Activated gamma-delta T cell (primary cell): ENCODE measurements around the gene SLCO2A1.

Source experiments
- DNase-seq: peaks from one replicate; lab custom pipeline; 2025; lab: John Stamatoyannopoulos, UW

The SLCO2A1 gene

DNA sequence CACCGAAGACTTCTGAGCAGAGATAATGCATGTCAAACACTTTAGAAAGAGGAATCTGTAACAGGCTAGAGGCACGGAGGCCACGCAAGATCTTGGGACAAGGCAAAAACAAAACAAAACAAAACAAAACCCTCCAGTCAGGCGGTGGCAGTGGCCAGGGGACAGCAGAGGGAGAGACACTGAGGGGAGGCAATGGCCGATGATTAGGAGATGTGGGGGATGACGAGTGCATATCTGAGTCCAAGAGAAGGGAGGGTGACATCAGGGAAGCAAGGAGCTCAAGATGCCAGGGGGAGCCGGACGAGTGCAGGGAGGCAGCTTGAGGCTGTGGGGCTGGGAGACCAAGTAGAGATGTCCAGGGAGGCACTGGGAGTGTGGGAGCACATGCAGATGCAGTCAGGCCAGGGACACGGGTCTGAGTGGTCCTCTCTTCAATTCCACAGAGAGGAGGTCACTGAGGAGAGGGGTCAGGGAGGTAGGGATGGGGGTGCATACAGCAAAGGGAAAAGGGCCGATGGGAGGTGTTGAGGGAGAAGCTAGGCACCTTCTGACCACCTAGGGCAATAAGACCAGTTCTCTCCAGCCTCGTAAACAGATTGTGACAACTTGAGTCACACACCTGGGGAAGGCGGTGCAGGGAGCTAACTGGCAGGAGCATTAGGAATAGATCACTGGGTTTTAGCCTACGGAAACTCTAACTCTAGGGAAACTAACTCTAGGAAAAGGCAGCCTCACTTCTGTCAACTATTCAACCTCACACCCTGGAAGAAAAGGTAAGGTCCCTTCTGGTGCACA, 29.6 kb downstream of the SLCO2A1 start:
- no peak for DNase-seq

DNA sequence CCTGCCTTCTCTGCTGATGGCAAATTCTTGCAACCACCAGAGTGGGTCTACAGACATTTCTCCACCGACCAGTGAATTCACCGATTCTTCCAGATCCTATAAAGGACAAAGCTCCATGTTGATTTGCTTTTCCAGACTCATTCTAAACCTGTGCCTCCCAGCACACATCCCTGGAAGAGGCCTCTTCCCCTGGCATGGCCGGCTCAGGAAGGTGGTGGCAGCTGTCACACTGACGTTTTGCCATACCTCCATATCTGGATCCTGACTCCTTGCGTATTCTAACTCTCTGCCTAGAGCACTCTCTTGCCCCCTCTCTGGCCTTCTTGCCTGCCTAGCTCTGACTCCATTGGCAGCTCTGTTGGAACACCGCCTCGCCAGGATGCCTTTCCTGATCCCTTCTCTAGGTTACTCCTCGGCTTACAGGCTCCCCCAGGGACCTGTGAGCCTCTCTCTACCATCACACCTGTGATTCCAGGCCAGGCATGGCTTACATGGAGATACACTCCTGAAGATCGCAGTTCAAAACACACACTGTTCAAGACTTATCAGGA, 31.0 kb downstream of the SLCO2A1 start:
- no peak for DNase-seq

DNA sequence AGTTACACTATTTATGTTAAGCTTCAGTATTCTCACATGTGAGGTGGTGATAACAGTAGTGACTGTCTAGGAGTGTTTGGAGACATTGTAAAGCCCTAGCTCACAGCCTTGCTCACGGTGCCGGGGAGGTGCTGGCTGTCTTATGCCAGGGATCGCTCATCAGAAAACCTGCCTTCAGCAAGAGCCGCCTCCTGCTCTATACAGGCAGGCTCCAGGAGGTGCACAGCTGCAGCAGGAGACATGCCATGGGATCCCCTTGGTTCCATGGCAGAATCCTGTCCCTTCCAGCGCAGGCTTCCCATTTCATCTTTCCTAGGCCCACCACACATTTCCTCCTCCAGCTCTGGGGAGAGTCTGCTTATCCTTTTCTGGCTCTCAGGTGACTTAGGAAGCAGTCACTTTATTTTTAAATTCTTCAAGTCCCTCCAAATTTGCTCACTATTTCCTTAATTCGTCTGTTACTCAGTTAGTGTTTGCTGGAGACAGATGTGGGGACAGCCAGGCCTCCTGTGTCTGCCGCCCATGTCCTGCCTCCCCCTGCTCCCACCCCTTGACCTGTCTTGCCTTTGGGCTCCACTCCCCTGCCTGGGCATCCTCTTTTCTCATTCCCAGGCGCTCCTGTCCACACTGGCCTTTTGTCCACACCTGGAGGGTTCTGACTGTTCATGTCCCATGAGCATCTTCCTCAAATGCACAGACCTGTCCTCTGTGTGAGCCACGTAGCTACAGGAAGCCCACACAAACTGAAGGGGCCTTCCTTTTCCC, 31.7 kb downstream of the SLCO2A1 start:
- no peak for DNase-seq

DNA sequence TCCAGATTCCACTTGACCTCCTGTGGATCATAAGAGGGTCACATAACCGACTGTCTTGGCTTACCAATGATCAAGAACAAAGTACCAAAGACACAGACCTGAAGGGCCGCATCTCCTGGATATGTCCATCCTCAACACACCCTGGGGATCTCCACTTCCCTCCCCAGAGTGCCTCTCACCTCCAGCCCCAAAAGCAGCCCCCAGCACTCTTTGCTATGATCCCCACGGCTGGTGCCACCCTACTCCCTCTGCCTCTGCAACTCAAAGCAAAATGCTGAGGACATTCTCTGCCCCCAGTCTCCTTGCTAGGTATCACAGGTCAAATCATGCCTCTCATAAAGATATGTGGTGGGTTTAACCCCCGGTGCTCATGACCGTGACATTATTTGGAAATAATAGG, 32.7 kb downstream of the SLCO2A1 start:
- DNase-seq: no peak

DNA sequence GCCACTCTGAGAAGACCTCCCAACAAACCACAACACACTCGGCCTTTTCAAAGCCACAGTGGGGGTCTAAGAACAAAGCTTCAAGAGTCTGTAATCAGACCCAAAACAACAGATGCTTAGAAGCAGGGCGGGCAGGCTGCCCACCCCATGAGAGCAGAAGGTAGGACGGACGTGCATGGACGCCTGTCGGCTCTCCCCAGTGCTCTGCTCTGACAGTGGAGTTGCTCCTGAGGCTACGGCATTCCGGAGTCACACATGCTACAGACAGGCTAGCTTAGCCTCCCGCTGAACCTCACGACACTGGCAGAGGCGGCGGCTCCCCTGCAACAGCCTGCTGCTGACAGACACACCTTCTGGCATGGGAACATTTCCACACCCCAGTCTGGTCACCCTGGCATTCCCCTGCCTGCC, 33.5 kb downstream of the SLCO2A1 start:
- DNase-seq: no peak

DNA sequence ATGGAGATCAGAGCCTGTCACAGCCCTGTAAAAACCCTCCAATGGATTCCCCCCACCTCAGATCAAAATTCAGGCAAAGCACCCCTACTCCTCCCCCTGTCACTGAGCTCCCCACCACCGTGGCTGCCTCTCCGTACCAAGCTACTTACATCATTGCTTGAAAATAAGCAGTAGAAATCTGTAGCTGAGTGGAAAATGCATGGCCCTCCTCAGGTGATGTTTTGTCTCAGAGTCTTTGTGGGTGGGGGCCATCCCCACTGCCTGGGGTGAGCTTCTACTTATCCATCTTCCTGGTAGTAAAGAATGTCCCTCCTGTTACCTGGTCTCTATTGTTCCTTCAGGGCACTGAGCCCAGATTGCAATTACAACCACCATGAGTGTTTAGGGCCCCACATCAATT, 34.5 kb downstream of the SLCO2A1 start:
- DNase-seq: no peak

DNA sequence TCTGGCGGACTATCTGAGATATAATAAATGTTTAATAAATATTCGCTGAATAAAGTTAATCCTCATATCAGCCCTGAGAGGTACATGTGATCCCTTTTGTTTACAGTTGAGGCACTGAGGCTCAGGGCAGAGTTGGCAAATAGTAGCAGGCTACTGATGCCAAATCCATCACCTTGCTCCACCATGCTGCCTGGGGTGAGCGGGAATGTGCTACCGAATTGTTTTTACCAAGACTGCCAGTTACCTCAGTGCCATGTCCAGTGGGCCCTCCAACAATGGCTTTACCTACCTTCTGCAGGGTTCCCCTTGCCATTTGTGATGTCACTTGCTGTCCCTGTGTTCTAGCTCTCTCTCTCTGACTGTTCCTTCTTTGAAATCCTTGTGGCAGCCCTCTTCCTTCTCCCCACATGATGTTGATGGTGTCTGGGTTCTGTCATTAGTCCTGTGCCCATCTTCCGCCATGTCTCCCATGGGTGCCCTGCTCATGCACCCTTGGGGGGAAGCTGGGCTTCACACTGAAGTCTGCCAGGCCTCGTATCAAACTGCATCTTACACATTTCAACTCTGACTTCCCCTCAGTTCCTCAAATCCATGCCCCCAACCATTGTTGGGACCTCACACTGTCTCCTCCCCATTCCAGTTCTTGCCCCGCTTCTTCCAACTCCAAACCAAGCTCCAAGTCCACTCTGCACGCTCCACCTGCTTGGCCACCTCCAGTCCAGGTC, 35.4 kb downstream of the SLCO2A1 start:
- DNase-seq: no peak

DNA sequence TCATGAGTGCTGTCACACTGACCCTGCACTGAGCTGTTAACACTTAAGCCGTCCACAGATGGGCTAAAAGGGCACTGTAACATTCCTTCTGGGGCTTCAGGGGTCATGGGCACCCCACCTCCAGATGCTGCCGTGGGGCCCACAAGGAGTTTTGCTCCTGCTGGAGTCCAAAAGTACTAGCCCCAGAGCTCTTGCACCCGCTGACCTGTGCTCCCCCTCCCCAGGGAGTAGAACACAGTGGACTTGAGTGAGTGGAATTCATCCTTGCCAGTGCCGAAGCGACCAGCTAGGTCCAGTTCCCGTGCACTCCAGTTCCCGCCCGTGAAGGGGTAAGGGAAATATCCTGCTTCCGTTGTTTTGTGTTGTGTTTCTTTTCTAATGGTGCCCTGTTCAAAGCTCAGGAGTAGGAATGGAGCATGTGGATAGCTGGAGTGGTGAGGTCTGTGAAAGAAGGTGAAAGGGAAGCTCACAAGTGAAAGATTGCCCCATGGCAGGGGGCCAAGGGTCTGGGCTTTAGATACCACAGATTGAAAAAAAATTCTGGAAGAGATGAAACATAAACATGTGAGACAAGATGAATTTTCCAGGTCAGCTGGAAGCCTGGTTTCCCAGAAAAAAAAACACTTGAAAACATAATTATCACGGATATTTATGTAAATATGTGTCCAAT, 36.6 kb downstream of the SLCO2A1 start:
- no peak for DNase-seq

DNA sequence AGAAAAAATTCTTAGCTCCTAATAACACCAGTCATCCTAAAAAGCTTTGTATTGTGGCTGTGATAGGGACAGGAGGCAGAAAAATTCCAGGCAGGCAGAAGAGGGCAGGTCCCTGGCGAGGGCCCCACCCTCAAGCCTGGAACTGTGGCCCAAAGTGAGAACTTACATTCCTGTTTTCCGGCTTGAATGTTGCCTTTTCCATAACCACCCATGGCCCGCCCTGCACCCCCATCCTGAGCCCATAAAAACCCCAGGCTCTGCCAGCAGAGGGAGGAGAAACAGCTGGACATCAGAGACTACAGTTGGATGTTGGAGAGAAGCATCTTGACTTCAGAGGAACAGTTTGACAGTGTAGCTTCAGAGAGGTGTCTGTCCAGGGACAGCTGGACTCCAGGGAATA, 37.3 kb downstream of the SLCO2A1 start:
- no peak for DNase-seq

DNA sequence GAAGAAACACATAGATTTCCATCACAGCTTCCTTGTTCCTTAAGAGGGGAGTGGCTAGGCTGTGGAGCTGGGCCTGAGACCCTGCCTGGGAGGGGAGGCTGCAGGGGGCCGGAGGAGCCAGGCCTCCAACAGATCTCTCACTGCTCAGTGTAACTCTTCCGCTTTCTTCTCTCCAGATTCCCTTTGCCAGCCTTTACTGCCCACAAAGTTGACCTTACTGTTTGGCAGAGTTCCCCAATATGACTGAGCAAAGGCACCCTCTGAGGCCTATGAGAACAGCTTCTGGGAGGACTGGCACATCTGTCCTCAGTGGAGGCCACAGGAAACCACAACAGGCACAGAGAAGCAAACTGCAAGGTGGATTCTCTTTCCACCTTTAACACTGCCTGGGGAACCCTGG, 38.1 kb downstream of the SLCO2A1 start:
- no peak for DNase-seq

DNA sequence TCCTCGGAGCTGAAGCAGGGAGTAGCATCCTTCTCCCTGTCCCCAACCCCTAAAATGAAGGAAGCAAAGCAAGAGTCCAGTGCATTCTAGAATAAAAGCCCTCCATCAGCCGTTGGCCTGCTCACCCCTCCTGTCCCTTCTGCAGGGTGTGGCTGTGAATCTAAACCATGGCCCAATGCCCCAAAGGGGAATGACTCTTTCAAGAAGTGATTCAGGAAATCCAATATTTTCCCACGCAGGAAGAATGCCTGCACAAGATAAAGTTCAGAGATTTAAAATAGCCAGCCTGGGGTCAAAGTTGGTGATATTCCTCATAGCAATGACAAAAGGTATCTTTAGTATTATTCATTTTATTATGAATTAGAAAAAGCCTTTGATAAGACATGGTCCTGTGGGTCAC, 38.5 kb downstream of the SLCO2A1 start:
- no peak for DNase-seq

DNA sequence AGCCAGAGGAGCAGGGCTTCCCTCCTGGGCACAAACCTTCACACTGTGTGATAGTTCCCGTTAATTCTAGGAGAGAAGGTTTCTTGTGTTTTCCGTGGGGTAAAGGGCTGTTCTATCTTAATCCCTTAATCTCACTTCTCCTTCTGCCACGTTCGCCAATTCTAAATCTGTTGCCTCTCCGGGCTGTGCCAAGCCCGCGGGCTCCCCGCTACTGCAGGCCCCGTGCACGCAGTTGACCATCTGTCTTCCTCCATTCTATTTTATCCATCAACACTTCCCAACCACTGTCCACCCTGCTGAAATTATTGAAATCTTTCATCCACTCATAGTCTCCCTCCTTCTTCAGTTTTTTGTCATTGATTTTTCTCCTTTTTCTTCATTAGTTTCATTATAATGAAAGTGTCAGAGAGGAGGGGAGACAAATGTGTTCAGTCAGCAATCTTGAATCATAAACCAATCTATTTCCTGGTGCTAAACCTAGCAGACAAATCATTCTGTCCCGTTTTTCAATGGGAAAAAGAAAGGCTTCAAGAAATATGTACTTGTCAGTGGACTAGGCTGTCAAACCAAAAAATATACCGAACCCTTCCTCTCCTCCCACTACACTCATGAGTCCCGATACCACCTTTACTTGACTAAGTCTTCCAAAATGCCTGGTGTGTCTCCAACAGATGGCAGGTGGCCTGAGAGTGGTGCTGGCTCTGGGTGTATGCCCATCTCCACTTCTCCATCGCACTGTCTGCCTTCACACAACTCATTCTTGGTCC, 39.6 kb downstream of the SLCO2A1 start:
- DNase-seq: no peak

DNA sequence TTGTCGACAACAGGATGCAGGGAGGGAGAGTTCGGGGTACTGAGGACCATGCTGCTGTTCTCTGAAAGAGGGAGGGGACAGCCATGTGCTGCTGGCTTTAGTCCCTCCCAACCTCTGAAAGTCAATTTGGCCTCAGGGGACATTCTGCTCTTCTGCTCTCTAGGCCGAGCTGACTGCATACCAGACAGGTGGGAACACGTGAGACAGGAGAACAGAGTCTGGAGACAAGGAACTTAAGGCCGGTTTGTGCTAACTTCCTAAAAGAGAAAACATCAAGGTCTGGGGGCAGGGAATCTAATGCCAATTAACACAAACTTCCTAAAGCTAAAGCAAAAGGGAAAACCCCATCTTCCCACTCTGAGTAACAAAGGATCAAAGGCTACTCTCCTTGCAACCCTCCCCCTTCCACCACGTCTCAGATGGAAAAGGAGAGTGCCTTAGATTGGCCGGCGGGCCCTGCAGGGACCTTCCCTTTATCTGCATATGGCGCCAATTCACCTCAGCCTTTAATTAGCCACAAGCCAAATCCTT, 41.0 kb downstream of the SLCO2A1 start:
- DNase-seq: no peak

DNA sequence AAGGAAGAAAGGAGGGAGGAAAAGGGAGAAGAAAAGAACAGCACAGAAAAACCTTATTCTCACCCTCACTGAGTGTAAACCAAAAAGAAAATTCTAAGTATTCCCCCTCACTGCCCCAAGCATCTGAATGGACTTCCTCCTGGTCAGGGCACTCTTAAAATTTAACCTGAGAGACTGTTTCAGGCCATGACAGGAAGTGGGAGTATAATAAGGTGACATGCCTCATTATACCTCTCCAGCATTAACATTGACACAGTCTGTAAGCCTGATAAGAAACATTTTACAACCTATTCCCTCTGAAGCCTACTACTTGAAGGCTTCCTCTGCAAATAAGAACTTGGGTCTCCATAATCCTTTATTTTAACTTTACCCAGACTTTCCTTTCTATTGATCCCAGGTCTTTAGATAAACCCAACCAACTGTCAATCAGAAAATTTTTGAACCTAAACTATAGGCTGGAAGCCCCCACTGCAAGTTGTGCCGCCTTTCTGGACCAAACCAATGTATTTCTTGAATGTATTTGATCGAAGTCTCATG, 41.7 kb downstream of the SLCO2A1 start:
- no peak for DNase-seq

DNA sequence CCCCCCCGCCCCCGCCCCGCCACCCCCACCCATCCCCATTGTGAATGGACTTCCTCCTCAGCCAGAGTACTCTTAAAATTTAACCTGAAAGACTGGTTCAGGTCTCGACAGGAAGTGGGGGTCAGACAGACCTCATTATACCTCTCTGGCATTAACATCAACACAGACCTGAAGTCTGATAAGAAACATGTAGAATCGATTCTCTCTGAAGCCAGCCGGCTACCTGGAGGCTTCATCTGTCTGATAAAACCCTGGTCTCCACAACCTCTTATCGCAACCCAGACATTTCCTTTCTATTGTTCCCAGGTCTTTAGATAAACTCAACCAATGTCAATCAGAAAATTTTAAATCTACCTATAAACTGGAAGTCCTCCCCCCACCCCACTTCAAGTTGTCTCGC, 42.6 kb downstream of the SLCO2A1 start:
- DNase-seq: no peak

DNA sequence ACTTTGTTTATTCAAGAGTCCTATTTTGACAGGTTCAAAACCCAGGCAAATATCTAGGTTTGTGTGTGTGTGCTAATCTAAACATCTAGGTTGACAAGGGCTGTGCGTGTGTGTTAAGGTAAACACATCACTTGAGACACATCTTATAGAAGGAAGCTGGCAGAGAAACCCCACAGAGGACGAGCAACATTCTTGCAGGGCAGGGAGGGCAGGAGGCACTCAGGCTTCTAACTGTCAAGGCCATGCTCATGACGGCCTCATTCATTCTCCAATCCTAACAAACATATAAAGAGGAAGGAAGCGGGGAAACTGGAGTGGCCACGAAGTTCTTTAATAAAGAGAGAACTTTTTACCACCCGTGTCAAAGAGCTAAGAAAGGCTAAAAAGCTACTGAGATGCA, 43.4 kb downstream of the SLCO2A1 start:
- no peak for DNase-seq

DNA sequence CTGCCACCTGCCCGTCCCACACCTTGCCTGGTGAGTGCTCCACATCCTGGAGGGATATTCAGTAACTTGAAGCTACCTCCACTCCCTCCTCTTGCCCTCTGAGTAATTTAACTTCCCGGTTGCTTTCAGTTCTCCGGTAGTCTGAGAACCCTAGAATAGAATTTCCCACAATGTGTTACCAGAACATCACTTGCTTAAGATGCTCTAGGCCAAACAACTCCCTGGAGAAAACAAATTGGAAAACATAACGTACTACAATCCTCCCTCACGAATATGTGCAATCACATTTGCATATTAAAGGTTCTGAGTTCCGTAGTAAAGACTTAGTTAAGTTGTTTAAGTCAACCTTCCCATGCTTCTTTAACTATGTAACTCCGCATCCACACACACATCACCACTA, 44.8 kb downstream of the SLCO2A1 start:
- no peak for DNase-seq

DNA sequence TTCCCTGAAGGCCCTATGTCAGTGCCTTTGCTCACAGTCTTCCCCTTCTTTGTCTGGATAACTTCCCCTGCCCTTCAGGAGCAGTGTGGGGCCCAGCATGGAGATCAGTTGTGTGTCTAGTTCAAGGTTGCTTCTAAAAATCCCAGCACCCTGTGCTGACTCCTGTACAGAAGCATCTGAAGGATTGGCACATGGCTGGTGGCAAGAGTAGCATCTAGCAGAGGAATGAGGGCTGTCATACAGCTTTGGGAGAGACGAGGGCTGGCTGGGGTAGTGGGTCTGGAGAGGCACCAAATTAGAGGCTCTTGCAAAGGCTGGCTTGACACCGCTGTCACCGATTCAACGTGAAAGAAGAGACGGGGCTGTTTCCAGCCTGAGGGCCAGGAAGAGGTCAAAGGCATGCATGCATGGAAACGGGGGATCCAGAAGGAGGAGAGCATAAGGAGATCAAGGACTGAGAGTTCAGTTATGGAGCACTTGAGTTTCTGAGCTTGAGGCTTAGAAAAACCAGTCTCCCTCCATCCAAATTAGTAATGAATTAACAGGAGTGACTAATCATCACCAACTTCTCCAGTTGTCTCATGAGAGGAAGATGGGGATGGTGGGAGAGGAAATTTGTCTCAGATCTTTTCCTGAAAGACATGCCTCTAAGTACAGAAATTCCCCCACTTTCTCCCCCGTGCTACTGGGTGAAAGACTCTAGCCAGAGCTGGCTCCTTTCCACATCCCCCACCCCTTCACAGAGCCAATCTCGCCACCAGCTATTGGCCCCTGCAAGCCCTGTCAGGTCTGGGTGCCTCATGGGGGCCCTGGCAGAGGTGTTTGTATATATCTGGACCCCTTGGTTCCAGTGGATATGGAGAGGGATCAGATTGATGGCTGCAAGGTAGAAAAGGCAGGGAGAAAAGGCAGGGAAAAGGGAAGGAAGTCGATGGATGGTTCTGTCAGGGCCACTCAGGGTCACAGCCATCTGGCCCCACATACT, 45.9 kb downstream of the SLCO2A1 start:
- no peak for DNase-seq

DNA sequence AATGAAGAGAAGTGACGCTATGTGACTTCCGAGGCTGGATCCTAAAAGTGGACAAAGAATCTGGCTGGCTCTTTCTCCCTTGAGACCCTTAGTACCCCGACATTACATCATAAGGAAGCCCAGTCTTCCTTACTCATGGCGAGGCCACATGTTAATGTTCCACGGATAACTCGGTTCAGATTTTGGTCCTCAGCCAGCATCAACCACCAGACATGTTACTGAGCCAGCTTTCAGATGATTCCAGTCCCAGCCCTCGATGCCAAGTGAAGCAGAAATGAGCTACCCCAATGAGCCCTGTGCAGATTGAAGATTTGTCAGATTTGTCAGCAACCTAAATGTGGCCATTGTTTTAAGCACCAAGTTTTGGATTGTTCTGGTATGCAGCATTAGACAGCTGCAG, 46.6 kb downstream of the SLCO2A1 start:
- no peak for DNase-seq
